Neuronal stem cell (in vitro differentiated cells): ENCODE results near the gene ZNF724. TPM values are rescaled to one million over a fixed set of nuclear protein-coding genes. Genes with fewer than 3 reads are reported as not detected.
A peak's percentile ranks its signal among the peaks of the same experiment; 100 is the strongest.

Source experiments
- DNase-seq: peaks from one replicate; pipeline ENCODE4 v3.0.0-alpha.2; 2013; ENCODE audit warnings: low spot score
- H2AFZ ChIP-seq: one replicate; pipeline ENCODE4 v1.6.1; 2013; ENCODE audit warnings: mild to moderate bottlenecking, low read length, inconsistent platforms
- H2AK5ac ChIP-seq: 2 replicates; pipeline ENCODE4 v1.6.1; 2013; ENCODE audit warnings: low read depth, mild to moderate bottlenecking, inconsistent platforms, low read length, moderate library complexity, mixed read lengths
- H2BK120ac ChIP-seq: 2 replicates; pipeline ENCODE4 v1.6.1; 2013; ENCODE audit warnings: low read depth, mild to moderate bottlenecking, inconsistent platforms, low read length, moderate library complexity, mixed read lengths
- H2BK12ac ChIP-seq: one replicate; pipeline ENCODE4 v1.6.1; 2013; ENCODE audit warnings: low read length, inconsistent platforms
- H2BK15ac ChIP-seq: 2 replicates; pipeline ENCODE4 v1.6.1; 2013; ENCODE audit warnings: mild to moderate bottlenecking, low read length, inconsistent platforms, mixed read lengths
- H2BK5ac ChIP-seq: one replicate; pipeline ENCODE4 v1.6.1; 2013; ENCODE audit warnings: inconsistent platforms, mild to moderate bottlenecking, low read length, moderate library complexity
- H3K14ac ChIP-seq: one replicate; pipeline ENCODE4 v1.6.1; 2013; ENCODE audit warnings: low read length, inconsistent platforms
- H3K18ac ChIP-seq: 2 replicates; pipeline ENCODE4 v1.6.1; 2013; ENCODE audit warnings: low read length, inconsistent platforms
- H3K23ac ChIP-seq: 2 replicates; pipeline ENCODE4 v1.6.1; 2013; ENCODE audit warnings: low read depth, mild to moderate bottlenecking, mixed read lengths, low read length, inconsistent platforms; ENCODE audit not compliant: poor library complexity
- H3K27ac ChIP-seq: replicated peaks from 3 replicates; pipeline ENCODE4 v1.5.1; 2013; ENCODE audit warnings: low read length, inconsistent platforms
- H3K27me3 ChIP-seq, 3 experiments: 2 replicates each; pipeline ENCODE4 v1.6.1; 2013; ENCODE audit warnings: low read length in 3 of 3, mild to moderate bottlenecking in 2 of 3, inconsistent platforms in 1 of 3, low read depth in 1 of 3, mixed read lengths in 1 of 3, moderate library complexity in 1 of 3; ENCODE audit not compliant: control insufficient read depth in 3 of 3, insufficient read depth in 3 of 3
- H3K36me3 ChIP-seq, 2 donors: replicated peaks in 1 of 2; 2 replicates each; pipeline ENCODE4 v1.6.1; 2013; ENCODE audit warnings: low read length in 2 of 2; ENCODE audit not compliant: control insufficient read depth in 2 of 2, insufficient read depth in 2 of 2
- H3K4ac ChIP-seq: 2 replicates; pipeline ENCODE4 v1.6.1; 2013; ENCODE audit warnings: inconsistent platforms, mild to moderate bottlenecking, low read length, moderate library complexity
- H3K4me1 ChIP-seq, 2 donors: 1 replicate in 1 of 2; 2 replicates in 1 of 2; pipeline ENCODE4 v1.6.1; 2013; ENCODE audit warnings: low read length in 2 of 2, low read depth in 1 of 2; ENCODE audit not compliant: control insufficient read depth in 2 of 2, insufficient read depth in 1 of 2
- H3K4me2 ChIP-seq: one replicate; pipeline ENCODE4 v1.6.1; 2013; ENCODE audit warnings: mild to moderate bottlenecking, low read length, inconsistent platforms; ENCODE audit not compliant: insufficient read depth, poor library complexity, severe bottlenecking
- H3K4me3 ChIP-seq, 2 donors: 2 replicates each; pipeline ENCODE4 v1.5.1; 2013; ENCODE audit warnings: low read length in 2 of 2, mild to moderate bottlenecking in 2 of 2, inconsistent platforms in 1 of 2, moderate library complexity in 1 of 2
- H3K79me1 ChIP-seq: one replicate; pipeline ENCODE4 v1.6.1; 2013; ENCODE audit warnings: low read depth, mild to moderate bottlenecking, inconsistent platforms, low read length, moderate library complexity
- H3K9ac ChIP-seq: one replicate; pipeline ENCODE4 v1.6.1; 2013; ENCODE audit warnings: mild to moderate bottlenecking, low read depth, low read length, inconsistent platforms; ENCODE audit not compliant: poor library complexity
- H3K9me3 ChIP-seq, 2 donors: replicated peaks in 1 of 2; 2 replicates each; pipeline versions ENCODE3 to v1.6.1; 2013; ENCODE audit warnings: low read length in 2 of 2, mild to moderate bottlenecking in 2 of 2, inconsistent platforms in 1 of 2, low read depth in 1 of 2, mixed read lengths in 1 of 2, moderate library complexity in 1 of 2; ENCODE audit not compliant: control insufficient read depth in 2 of 2, insufficient read depth in 1 of 2
- H4K8ac ChIP-seq: one replicate; pipeline ENCODE4 v1.6.1; 2013; ENCODE audit warnings: low read depth, mild to moderate bottlenecking, inconsistent platforms, low read length, moderate library complexity
- H4K91ac ChIP-seq: one replicate; pipeline ENCODE4 v1.6.1; 2013; ENCODE audit warnings: low read length, low read depth, mild to moderate bottlenecking, inconsistent platforms; ENCODE audit not compliant: poor library complexity
- WGBS, 2 donors: extraction: QIAGEN DNeasy Blood & Tissue Kit; methylation state at CpG; one replicate each; pipeline ENCODE4 v1.1.7; 2013; ENCODE audit warnings: missing lambda C conversion rate in 2 of 2, mixed read lengths in 1 of 2; ENCODE audit not compliant: insufficient read length in 2 of 2, insufficient replicate concordance in 1 of 2; ENCODE audit errors: extremely low coverage in 2 of 2; 5-methylcytosine and 5-hydroxymethylcytosine counted together
- small RNA-seq: library from polyadenylated mRNA; stranded (forward); fragments of <200 nt; extraction: miRNeasy Mini kit (QIAGEN cat#:217004); gene quantifications from one replicate; pipeline ENCODE3, GENCODE V24; 2013; ENCODE audit not compliant: insufficient read depth

ZNF724 gene

DNA sequence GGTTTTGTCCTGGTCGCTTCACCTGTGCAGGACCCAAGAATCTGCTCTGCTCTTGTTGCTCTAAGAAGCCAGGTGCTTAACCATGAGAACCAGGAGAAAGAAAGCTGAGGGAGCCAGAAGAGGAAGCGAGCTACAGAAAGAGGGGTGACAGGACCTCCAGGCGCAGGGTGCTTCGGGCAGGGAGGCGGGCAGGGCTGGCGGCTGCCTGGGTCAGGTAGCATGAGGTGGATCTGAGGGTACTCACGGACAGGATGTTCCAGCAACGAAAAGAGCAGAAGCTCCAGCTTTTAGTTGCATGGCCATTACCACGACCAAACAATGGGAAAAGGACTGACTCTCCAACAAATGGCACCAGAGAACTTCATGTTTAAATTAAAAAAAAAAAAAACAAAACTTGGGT lies 59.9 kb downstream of the ZNF724 start:
- no peak overlapping the region for H3K23ac ChIP-seq
- no peak overlapping the region for H2BK12ac ChIP-seq
- no peaks in the 10 kb centered on the region for H3K36me3 ChIP-seq
- no peak for DNase-seq
- H2BK15ac ChIP-seq = no peak overlapping the region
- no peak overlapping the region for H3K9ac ChIP-seq
- H4K8ac ChIP-seq = no peak overlapping the region
- no peak overlapping the region for H4K91ac ChIP-seq
- H3K18ac ChIP-seq = no peak overlapping the region
- no peak overlapping the region for H2BK120ac ChIP-seq
- H2AFZ ChIP-seq = no peak overlapping the region
- H3K4ac ChIP-seq = no peak overlapping the region
- H3K4me1 ChIP-seq = no peaks in the 10 kb centered on the region
- peaks cover 0 to 3% of the 10 kb centered on the region in 2 donors for H3K9me3 ChIP-seq
- WGBS, 2 donors = no CpG with 5 or more reads among the region's 9 CpGs
- H2BK5ac ChIP-seq = no peak overlapping the region
- no peak overlapping the region for H3K27ac ChIP-seq
- no peaks in the 10 kb centered on the region for H3K27me3 ChIP-seq
- H3K4me2 ChIP-seq = no peak overlapping the region
- H2AK5ac ChIP-seq = no peak overlapping the region
- H3K4me3 ChIP-seq = peak overlapping the region in 1 of 2 donors; percentile 71
- no peaks in the 10 kb centered on the region for H3K79me1 ChIP-seq
- H3K14ac ChIP-seq = no peak overlapping the region

DNA sequence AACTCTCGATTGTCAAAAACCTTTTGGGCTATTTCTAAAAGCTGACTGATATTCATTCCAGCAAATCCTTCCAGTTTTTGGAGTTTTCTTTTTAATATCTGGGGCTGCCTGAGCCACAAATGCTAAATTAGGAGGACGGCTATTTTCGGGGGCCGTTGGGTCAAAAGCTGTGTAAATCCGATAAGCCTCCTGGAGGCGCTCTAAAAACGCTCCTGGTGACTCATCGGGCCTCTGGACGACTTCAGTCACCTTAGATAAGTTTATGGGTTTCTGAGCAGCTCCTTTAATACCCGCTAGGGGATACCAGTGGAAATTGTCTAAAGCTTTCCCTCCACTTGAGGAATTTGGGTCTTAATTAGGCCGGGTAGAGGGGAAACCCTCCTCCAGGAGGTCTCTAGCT lies 66.9 kb downstream of the ZNF724 start:
- H2AFZ ChIP-seq = no peak overlapping the region
- H2BK15ac ChIP-seq = no peak overlapping the region
- H3K79me1 ChIP-seq = no peaks in the 10 kb centered on the region
- no peak overlapping the region for H3K23ac ChIP-seq
- H3K9ac ChIP-seq = no peak overlapping the region
- no peak for DNase-seq
- peaks cover 3 to 8% of the 10 kb centered on the region in 2 donors for H3K9me3 ChIP-seq
- no peak overlapping the region for H2BK120ac ChIP-seq
- H3K4me3 ChIP-seq = no peak overlapping the region
- no peak overlapping the region for H3K4me2 ChIP-seq
- no peaks in the 10 kb centered on the region for H3K4me1 ChIP-seq
- WGBS, 2 donors = no CpG with 5 or more reads among the region's 11 CpGs
- H3K36me3 ChIP-seq = no peaks in the 10 kb centered on the region
- no peaks in the 10 kb centered on the region for H3K27me3 ChIP-seq
- no peak overlapping the region for H2AK5ac ChIP-seq
- H3K4ac ChIP-seq = no peak overlapping the region
- H4K91ac ChIP-seq = no peak overlapping the region
- H2BK12ac ChIP-seq = no peak overlapping the region
- H3K27ac ChIP-seq = no peak overlapping the region
- no peak overlapping the region for H4K8ac ChIP-seq
- no peak overlapping the region for H3K14ac ChIP-seq
- H3K18ac ChIP-seq = no peak overlapping the region
- no peak overlapping the region for H2BK5ac ChIP-seq

Small RNA genes lying within 50 kb of the gene (small RNA-seq; reads per million reads assigned to genes)
- gene VN1R91P = not detected
